Keratinocyte (primary cell): ENCODE results near the gene BANP.
"Not testable (repeated sequence)": the region's sequence is repeated elsewhere in the genome, so short reads cannot be mapped to it uniquely, and the experiment has no call there.

Experiments used
- EZH2 ChIP-seq: IDR thresholded peaks from one replicate; pipeline ENCODE4 v1.6.1; 2012; ENCODE audit warnings: inconsistent platforms, mild to moderate bottlenecking, low read length, moderate library complexity
- TF ChIP-seq, protein P1 (sequence below), 3 experiments: IDR thresholded peaks in 1 of 3; conservative IDR thresholded peaks in 1 of 3; optimal IDR thresholded peaks in 1 of 3; 2 replicates in 2 of 3; 3 replicates in 1 of 3; pipeline versions ENCODE3 to v1.5.1; 2011; ENCODE audit warnings: low read length in 3 of 3, mild to moderate bottlenecking in 3 of 3, moderate library complexity in 2 of 3, control low read depth in 1 of 3, inconsistent platforms in 1 of 3; ENCODE audit not compliant: insufficient read depth in 2 of 3; ENCODE audit errors: extremely low read depth in 1 of 3

DNA sequence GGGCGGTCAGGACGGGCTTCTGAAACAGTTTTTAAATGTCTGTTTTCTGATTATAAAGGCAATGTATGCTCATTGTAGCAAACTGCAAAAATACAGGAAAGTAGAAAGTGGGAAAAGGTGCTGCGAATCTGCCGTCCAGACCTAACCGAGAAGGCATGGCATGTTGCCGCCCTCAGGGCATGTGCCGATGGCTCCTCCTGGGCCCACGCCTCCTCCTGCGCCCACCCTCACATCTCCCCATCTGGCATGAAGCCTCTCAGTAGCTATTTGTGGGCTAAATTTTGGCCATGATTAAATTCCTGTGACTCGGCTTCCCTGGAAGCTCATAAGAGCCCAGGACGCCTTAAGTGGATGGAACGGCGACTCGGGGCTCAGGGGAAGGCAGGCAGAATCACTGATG is 148.7 kb downstream of the BANP start:
- TF ChIP-seq, protein P1, sequence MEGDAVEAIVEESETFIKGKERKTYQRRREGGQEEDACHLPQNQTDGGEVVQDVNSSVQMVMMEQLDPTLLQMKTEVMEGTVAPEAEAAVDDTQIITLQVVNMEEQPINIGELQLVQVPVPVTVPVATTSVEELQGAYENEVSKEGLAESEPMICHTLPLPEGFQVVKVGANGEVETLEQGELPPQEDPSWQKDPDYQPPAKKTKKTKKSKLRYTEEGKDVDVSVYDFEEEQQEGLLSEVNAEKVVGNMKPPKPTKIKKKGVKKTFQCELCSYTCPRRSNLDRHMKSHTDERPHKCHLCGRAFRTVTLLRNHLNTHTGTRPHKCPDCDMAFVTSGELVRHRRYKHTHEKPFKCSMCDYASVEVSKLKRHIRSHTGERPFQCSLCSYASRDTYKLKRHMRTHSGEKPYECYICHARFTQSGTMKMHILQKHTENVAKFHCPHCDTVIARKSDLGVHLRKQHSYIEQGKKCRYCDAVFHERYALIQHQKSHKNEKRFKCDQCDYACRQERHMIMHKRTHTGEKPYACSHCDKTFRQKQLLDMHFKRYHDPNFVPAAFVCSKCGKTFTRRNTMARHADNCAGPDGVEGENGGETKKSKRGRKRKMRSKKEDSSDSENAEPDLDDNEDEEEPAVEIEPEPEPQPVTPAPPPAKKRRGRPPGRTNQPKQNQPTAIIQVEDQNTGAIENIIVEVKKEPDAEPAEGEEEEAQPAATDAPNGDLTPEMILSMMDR (optimal IDR thresholded peaks at IDR 0.05 in 1 of 3, IDR thresholded peaks at IDR 0.05 in 1 of 3, conservative IDR thresholded peaks at IDR 0.05 in 1 of 3; ENCODE audit: extremely low read depth in 1 of 3, insufficient read depth in 2 of 3, low read length in 3 of 3): not testable (repeated sequence)
- not testable (repeated sequence) for TF ChIP-seq EZH2
